DOHH2 (cell line): ENCODE data around the gene RNU1-4.
"Not testable (repeated sequence)": the region's sequence is repeated elsewhere in the genome, so short reads cannot be mapped to it uniquely, and the experiment has no call there.

ENCODE experiments used
- H3F3A ChIP-seq: fragments of 200-600 bp; sonication (generic), shearing (Covaris generic); 2 replicates; pipeline ENCODE4 v1.6.0; 2016; ENCODE audit warnings: antibody characterized with exemption, mild to moderate bottlenecking; ENCODE audit not compliant: control insufficient read depth, insufficient read depth
- H3K27ac ChIP-seq: fragments of 200-600 bp; sonication (generic); 2 replicates; pipeline ENCODE4 v1.5.1; 2014; ENCODE audit warnings: low read depth, mild to moderate bottlenecking, low read length, moderate library complexity
- H3K27me3 ChIP-seq: fragments of 200-600 bp; sonication (generic); 2 replicates; pipeline ENCODE4 v1.6.1; 2014; ENCODE audit warnings: mild to moderate bottlenecking, low read length, mixed read lengths; ENCODE audit not compliant: control insufficient read depth
- H3K36me3 ChIP-seq: fragments of 200-600 bp; sonication (generic); 2 replicates; pipeline ENCODE4 v1.6.1; 2014; ENCODE audit warnings: mild to moderate bottlenecking, low read length, moderate library complexity, mixed read lengths; ENCODE audit not compliant: control insufficient read depth
- H3K4me1 ChIP-seq: fragments of 200-600 bp; sonication (generic); 2 replicates; pipeline ENCODE4 v1.6.1; 2014; ENCODE audit warnings: mild to moderate bottlenecking, low read length, mixed read lengths; ENCODE audit not compliant: control insufficient read depth
- H3K4me2 ChIP-seq: fragments of 200-600 bp; sonication (generic); 2 replicates; pipeline ENCODE4 v1.6.0; 2014; ENCODE audit warnings: mild to moderate bottlenecking, low read length, moderate library complexity
- H3K4me3 ChIP-seq: fragments of 200-600 bp; sonication (generic); 2 replicates; pipeline ENCODE4 v1.5.1; 2014; ENCODE audit warnings: mild to moderate bottlenecking, low read length, mixed read lengths
- H3K79me2 ChIP-seq: fragments of 200-600 bp; sonication (generic); 2 replicates; pipeline ENCODE4 v1.6.1; 2014; ENCODE audit warnings: mild to moderate bottlenecking, low read length, mixed read lengths; ENCODE audit not compliant: control insufficient read depth
- H3K9me2 ChIP-seq: fragments of 200-600 bp; sonication (generic); replicated peaks from 2 replicates; pipeline ENCODE4 v1.6.1; 2014; ENCODE audit warnings: mild to moderate bottlenecking, low read length, mixed read lengths; ENCODE audit not compliant: control insufficient read depth
- H3K9me3 ChIP-seq: fragments of 200-600 bp; sonication (generic); 2 replicates; pipeline ENCODE4 v1.6.1; 2014; ENCODE audit warnings: antibody characterized with exemption, low read length, mixed read lengths; ENCODE audit not compliant: control insufficient read depth, insufficient read depth
- H4K20me1 ChIP-seq: fragments of 200-600 bp; sonication (generic); 2 replicates; pipeline ENCODE4 v1.6.0; 2014; ENCODE audit warnings: low read depth, mild to moderate bottlenecking, antibody characterized with exemption, low read length, moderate library complexity; ENCODE audit not compliant: control insufficient read depth, insufficient read depth

Gene RNU1-4

DNA sequence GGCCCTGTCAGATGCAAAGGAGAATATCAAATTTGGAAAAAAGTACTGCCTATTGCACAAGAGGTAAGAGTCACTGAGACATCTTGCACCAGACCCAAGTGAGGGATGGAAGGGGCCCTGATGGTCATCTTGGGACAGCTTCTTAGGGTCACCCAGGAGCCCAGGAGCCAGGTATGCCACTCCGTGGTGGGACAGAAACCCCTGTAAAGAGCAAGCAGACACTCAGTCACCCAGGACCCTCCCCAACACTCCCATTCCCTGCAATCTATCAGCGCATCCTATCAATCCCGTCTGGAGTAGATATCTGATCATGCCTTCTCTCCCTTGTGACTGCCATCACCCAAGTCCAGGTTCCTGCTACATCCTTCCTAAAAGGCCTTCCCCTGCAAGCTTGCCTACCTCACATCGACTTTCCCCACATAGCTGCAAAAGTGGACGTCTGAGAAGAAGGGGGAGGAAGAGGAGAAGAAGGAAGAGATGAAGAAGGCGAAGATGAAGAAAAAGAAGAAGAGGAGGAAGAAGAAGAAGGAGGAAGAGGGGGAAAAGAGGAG, 30.7 kb downstream of the RNU1-4 start:
- not testable (repeated sequence) for H3K79me2 ChIP-seq, H3K4me1 ChIP-seq, H3K9me3 ChIP-seq, H3K9me2 ChIP-seq, H3K4me3 ChIP-seq, H3K27ac ChIP-seq, H3F3A ChIP-seq, H3K36me3 ChIP-seq, H3K4me2 ChIP-seq, H4K20me1 ChIP-seq
- peaks cover 14% of the 10 kb centered on the region for H3K27me3 ChIP-seq

DNA sequence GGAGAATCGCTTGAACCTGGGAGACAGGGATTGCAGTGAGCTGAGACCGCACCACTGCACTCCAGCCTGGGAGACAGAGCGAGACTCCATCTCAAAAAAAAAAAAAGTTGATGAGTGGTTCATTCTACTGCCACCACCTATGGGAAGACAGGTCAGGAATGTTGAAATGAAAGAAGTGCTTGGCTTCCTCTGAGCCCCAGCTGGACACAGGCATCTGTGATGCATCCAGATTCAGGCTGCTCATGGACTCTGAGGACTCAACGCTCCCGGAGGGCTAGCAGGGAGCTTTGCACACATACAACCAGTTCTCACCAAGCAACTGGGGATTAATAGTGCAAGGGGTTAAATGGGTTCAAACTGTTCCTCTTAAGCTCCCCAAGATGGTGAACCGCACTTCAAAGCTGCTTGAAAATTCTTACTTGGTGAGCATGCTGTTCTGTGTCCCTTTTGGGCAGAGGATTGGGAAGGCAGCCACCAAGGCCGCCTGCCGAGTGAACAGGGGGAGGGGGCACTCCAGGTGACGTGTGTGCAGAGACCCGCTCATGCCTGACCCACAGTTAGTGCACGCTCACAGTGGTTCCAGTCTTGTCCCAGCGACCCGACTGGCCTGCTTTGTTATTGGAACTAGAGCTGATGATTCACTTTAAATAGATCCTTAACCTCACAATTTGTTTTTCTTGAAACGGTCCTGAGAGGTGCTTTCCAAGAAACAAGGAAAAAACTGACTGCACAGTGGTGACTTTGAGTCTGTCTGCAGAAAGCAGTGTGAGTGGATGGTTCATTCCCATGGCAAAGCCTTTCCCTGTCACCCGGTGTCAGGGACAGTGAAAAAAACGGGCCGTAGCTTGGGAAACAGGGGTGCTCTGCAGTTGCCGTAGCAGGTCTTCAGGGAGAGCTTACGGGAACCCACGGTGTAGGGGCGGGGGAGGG, 32.2 kb downstream of the RNU1-4 start:
- not testable (repeated sequence) for H3K4me1 ChIP-seq, H3K4me3 ChIP-seq, H3K4me2 ChIP-seq, H3K9me2 ChIP-seq, H3K36me3 ChIP-seq, H3K27ac ChIP-seq, H3K79me2 ChIP-seq, H3F3A ChIP-seq, H4K20me1 ChIP-seq, H3K9me3 ChIP-seq
- peaks cover 14% of the 10 kb centered on the region for H3K27me3 ChIP-seq

DNA sequence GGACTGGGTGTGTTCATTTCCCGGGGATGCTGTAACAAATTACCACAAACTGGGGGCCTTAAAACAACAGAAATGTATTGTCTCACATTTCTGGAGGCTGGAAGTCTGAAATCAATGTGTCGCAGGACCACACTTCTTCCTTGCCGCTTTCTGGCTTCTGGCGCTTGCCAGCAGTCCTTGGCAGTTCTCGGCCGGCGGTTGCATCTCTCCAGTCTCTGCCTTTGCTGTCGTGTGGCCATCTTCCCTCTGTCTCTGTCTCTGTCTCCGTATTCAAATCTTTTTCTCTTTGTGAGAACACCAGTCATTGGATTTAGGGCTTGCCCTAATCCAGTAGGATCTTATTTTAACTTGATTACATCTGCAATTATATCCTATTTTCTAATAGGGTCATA, 32.9 kb downstream of the RNU1-4 start:
- peaks cover 14% of the 10 kb centered on the region for H3K27me3 ChIP-seq
- H3F3A ChIP-seq, H3K9me3 ChIP-seq, H3K9me2 ChIP-seq, H3K4me3 ChIP-seq, H4K20me1 ChIP-seq, H3K4me1 ChIP-seq, H3K79me2 ChIP-seq, H3K36me3 ChIP-seq, H3K27ac ChIP-seq, H3K4me2 ChIP-seq: not testable (repeated sequence)

DNA sequence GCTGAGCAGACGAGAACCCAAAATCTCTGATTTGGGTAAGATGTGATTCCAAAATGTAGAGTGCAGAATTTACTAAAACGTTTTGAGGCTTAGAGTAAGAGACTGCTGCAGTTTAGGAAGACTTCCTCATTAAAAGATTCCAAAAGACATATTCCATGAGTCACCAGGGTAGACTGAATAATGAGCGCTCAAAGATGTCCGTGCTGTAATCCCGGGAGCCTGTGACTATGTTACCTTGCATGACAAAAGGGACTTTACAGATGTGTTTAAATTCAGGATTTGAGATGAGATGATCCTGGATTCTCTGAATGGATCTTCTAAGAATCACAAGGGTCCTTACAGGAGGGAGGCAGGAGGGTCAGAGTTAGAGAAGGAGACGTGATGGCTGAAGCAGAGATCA, 33.4 kb downstream of the RNU1-4 start:
- peaks cover 14% of the 10 kb centered on the region for H3K27me3 ChIP-seq
- H3K27ac ChIP-seq, H3K9me2 ChIP-seq, H3K4me3 ChIP-seq, H3F3A ChIP-seq, H3K4me1 ChIP-seq, H3K9me3 ChIP-seq, H3K36me3 ChIP-seq, H3K79me2 ChIP-seq, H4K20me1 ChIP-seq, H3K4me2 ChIP-seq: not testable (repeated sequence)

DNA sequence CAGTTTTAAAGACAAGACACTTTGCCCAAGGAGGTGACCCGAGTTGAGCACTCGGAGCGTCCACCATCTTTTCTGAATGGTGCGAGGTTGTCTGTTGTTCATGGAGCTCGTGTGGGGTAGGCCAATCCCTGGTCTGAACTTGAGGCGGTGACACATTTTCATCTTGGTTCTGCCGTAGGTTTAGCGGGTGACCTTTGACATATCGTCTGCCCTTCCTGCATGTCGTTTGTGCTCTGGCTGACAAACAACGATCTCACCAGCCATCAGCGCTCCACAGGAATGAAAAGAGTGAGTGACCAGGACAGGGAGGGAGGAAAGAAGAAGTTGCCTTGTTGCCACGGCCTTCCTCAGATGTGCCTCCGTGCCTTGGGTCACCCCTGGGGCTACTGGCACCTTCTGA, 34.5 kb downstream of the RNU1-4 start:
- H3K9me3 ChIP-seq, H3K4me1 ChIP-seq, H3K27ac ChIP-seq, H3K4me3 ChIP-seq, H3K36me3 ChIP-seq, H3K4me2 ChIP-seq, H3K9me2 ChIP-seq, H3F3A ChIP-seq, H3K79me2 ChIP-seq, H4K20me1 ChIP-seq: not testable (repeated sequence)
- peaks cover 14% of the 10 kb centered on the region for H3K27me3 ChIP-seq

DNA sequence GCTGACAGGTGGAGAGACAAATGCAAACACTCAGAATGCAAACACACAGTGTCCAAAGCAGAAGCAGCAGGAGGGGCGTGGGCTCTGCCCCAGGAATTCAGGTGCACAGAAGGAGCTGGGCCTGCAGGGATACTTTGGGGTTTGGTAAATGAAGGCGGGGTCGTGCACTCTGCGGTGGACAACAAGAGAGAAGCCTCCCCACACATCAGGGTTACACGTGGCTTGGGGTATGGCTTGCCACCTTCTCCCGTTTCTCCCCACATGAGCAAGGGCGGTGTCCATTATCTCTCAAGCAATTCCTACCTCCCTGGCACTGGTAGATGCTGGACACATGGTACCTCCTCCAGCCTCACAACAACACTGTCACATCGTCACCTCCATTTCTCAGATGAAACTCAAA, 35.0 kb downstream of the RNU1-4 start:
- H3K4me3 ChIP-seq, H3K79me2 ChIP-seq, H3K36me3 ChIP-seq, H3K4me2 ChIP-seq, H3K4me1 ChIP-seq, H3K9me2 ChIP-seq, H3K27ac ChIP-seq, H4K20me1 ChIP-seq, H3F3A ChIP-seq, H3K9me3 ChIP-seq: not testable (repeated sequence)
- peaks cover 11% of the 10 kb centered on the region for H3K27me3 ChIP-seq

DNA sequence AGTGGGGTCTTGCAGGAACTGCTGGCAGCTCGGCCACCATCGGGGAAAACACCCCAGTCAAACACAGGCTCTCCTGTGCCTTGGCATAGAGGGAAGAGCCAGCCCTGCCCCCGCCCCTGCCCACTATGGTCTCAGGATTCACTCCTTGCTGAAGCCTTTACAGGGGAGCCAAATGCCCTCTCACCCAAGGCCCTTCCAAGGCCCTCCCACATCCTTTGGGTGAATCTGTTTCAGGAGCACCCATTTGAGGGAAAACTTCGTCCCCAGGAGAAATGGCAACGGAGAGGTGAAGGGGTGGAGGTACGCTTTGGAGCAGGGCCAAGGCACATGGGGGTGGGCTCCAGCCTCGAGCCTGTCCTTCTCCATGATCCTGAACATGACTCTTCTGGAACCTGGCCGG, 35.9 kb downstream of the RNU1-4 start:
- H3K27me3 ChIP-seq, H3K4me1 ChIP-seq, H3F3A ChIP-seq, H3K9me2 ChIP-seq, H3K36me3 ChIP-seq, H3K4me3 ChIP-seq, H3K27ac ChIP-seq, H3K9me3 ChIP-seq, H3K4me2 ChIP-seq, H3K79me2 ChIP-seq, H4K20me1 ChIP-seq: not testable (repeated sequence)

DNA sequence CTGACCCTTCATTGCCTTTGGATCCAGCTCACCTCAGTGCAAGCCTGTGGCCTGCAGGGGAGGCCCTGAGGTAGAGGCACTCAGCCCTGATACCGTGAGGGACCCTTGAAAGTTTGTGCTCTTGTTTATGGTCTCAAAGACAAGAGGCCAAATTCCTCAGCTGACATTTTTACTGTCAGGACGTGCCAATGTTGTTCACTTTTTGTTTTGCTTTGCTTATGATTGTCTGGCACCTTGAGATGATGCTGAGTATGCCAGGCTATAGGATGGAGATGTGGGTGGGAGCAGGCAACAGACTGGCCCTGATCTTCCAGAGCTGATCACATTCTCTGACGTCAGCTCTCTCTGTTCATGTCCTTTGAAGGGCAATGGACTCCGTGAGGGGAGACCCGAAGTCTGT, 36.5 kb downstream of the RNU1-4 start:
- not testable (repeated sequence) for H3K9me3 ChIP-seq, H3K4me3 ChIP-seq, H3K79me2 ChIP-seq, H4K20me1 ChIP-seq, H3K4me2 ChIP-seq, H3K4me1 ChIP-seq, H3F3A ChIP-seq, H3K9me2 ChIP-seq, H3K36me3 ChIP-seq, H3K27ac ChIP-seq, H3K27me3 ChIP-seq
